Endothelial cell of umbilical vein (primary cell): Measurements from ENCODE around the gene USP2. TPM values are rescaled to one million over a fixed set of nuclear protein-coding genes. Genes with fewer than 3 reads are reported as not detected.

Source experiments
- BruUV-seq: library from RNA; stranded (reverse); fragments of 400-500 nt; replicated peaks from 2 replicates; lab custom pipeline; 2021; lab: Mats Ljungman, UMichigan
- CTCF ChIA-PET: fragments of 300-600, 350-600 bp; sonication (Branson Sonifier 250); formaldehyde crosslinking; loops from one replicate; lab custom pipeline; 2021; ENCODE audit warnings: antibody characterized with exemption, inconsistent platforms; lab: Charles Lee
- POLR2A ChIA-PET: fragments of 300-600, 350-600 bp; sonication (Branson Sonifier 250); formaldehyde crosslinking; loops from one replicate; lab custom pipeline; 2021; ENCODE audit warnings: antibody characterized with exemption, inconsistent platforms; lab: Charles Lee
- DNase-seq: peaks from one replicate; pipeline ENCODE4 v3.0.0-alpha.2; 2011; ENCODE audit warnings: low read depth, low spot score
- FAIRE-seq: peaks from 2 replicates; lab custom pipeline; 2011; peaks lifted over from hg19 to GRCh38; lab: Jason Lieb, UNC
- H2AFZ ChIP-seq: 2 replicates; pipeline ENCODE4 v1.6.0; 2012; ENCODE audit warnings: low read depth, low read length, control low read depth, inconsistent platforms
- H3K27ac ChIP-seq: 2 replicates; pipeline ENCODE4 v1.5.1; 2011; ENCODE audit warnings: low read depth, mild to moderate bottlenecking, control low read depth, low read length, moderate library complexity; ENCODE audit not compliant: insufficient read depth
- H3K27me3 ChIP-seq, 2 experiments: 2 replicates each; pipeline versions ENCODE4 v1.6.0 to v1.6.1; 2011; ENCODE audit warnings: low read length in 2 of 2, mixed read lengths in 1 of 2; ENCODE audit not compliant: control insufficient read depth in 2 of 2, insufficient read depth in 2 of 2
- H3K36me3 ChIP-seq, 2 experiments: 2 replicates in 1 of 2; 3 replicates in 1 of 2; pipeline ENCODE4 v1.5.1; 2011; ENCODE audit warnings: low read length in 2 of 2, mild to moderate bottlenecking in 1 of 2, moderate library complexity in 1 of 2; ENCODE audit not compliant: control insufficient read depth in 2 of 2, insufficient read depth in 2 of 2; ENCODE audit errors: extremely low read depth in 1 of 2
- H3K4me1 ChIP-seq: 3 replicates; pipeline ENCODE4 v1.5.1; 2011; ENCODE audit warnings: mild to moderate bottlenecking, low read length; ENCODE audit not compliant: control insufficient read depth, insufficient read depth; ENCODE audit errors: extremely low read depth
- H3K4me2 ChIP-seq: 2 replicates; pipeline ENCODE4 v1.6.1; 2011; ENCODE audit warnings: low read length, control low read depth, mixed read lengths; ENCODE audit not compliant: insufficient read depth
- H3K4me3 ChIP-seq, 3 experiments: fragments of 200-600 bp in 1 of 3; sonication (generic), shearing (Covaris generic) in 1 of 3; replicated peaks in 1 of 3; 2 replicates each; pipeline ENCODE4 v1.5.1; 2011 to 2016; ENCODE audit warnings: control low read depth in 3 of 3, low read length in 3 of 3, mild to moderate bottlenecking in 2 of 3, inconsistent platforms in 1 of 3, low read depth in 1 of 3, moderate library complexity in 1 of 3; ENCODE audit not compliant: insufficient read depth in 1 of 3
- H3K79me2 ChIP-seq: 2 replicates; pipeline ENCODE4 v1.6.0; 2012; ENCODE audit warnings: low read length, inconsistent platforms; ENCODE audit not compliant: control insufficient read depth, insufficient read depth
- H3K9ac ChIP-seq: replicated peaks from 2 replicates; pipeline ENCODE3; 2011; ENCODE audit warnings: low read length, control low read depth; ENCODE audit not compliant: insufficient read depth; ENCODE audit errors: extremely low read depth
- H3K9me1 ChIP-seq: replicated peaks from 3 replicates; pipeline ENCODE4 v1.6.0; 2011; ENCODE audit warnings: mild to moderate bottlenecking, low read length; ENCODE audit not compliant: control insufficient read depth, insufficient read depth; ENCODE audit errors: extremely low read depth
- H3K9me3 ChIP-seq: replicated peaks from 2 replicates; pipeline ENCODE4 v1.5.1; 2012; ENCODE audit warnings: low read length, inconsistent platforms; ENCODE audit not compliant: control insufficient read depth, insufficient read depth
- H4K20me1 ChIP-seq: replicated peaks from 2 replicates; pipeline ENCODE3; 2011; ENCODE audit warnings: mild to moderate bottlenecking, low read length; ENCODE audit not compliant: control insufficient read depth, insufficient read depth; ENCODE audit errors: extremely low read depth
- CTCF ChIP-seq, 2 donors: IDR thresholded peaks; 1 replicate in 1 of 2; 2 replicates in 1 of 2; pipeline ENCODE4 v1.5.1; 2011; ENCODE audit warnings: low read length in 2 of 2, mild to moderate bottlenecking in 2 of 2, moderate library complexity in 2 of 2, control low read depth in 1 of 2, inconsistent platforms in 1 of 2, low read depth in 1 of 2; ENCODE audit not compliant: insufficient read depth in 1 of 2; ENCODE audit errors: extremely low read depth in 1 of 2
- EZH2 ChIP-seq: IDR thresholded peaks from 2 replicates; pipeline ENCODE4 v1.6.1; 2012; ENCODE audit warnings: borderline replicate concordance, low read depth, mild to moderate bottlenecking, moderate library complexity, low read length, inconsistent platforms; ENCODE audit not compliant: severe bottlenecking
- FOS ChIP-seq: IDR thresholded peaks from 2 replicates; pipeline ENCODE4 v1.6.1; 2011; ENCODE audit warnings: mild to moderate bottlenecking, low read length, moderate library complexity, borderline replicate concordance; ENCODE audit not compliant: insufficient read depth
- GATA2 ChIP-seq: IDR thresholded peaks from 2 replicates; pipeline ENCODE4 v1.7.0; 2011; ENCODE audit warnings: low read depth, mild to moderate bottlenecking, moderate library complexity, mixed read lengths, low read length; ENCODE audit not compliant: insufficient read length, insufficient read depth
- JUN ChIP-seq: IDR thresholded peaks from 2 replicates; pipeline ENCODE4 v1.6.1; 2011; ENCODE audit warnings: borderline replicate concordance, low read depth; ENCODE audit not compliant: insufficient read length, insufficient read depth
- MAX ChIP-seq: IDR thresholded peaks from 2 replicates; pipeline ENCODE4 v1.6.1; 2011; ENCODE audit not compliant: insufficient read depth, insufficient read length
- MYC ChIP-seq: IDR thresholded peaks from one replicate; pipeline ENCODE4 v1.6.1; 2011; ENCODE audit warnings: mild to moderate bottlenecking, low read depth, low read length
- POLR2A ChIP-seq: IDR thresholded peaks from 2 replicates; pipeline ENCODE4 v1.6.1; 2012; ENCODE audit warnings: low read depth, mild to moderate bottlenecking, control low read depth, low read length
- POLR2AphosphoS5 ChIP-seq: IDR thresholded peaks from 2 replicates; pipeline ENCODE4 v1.6.1; 2012; ENCODE audit warnings: low read depth, mild to moderate bottlenecking, control low read depth, low read length, moderate library complexity; ENCODE audit not compliant: insufficient read depth
- dilution Hi-C: fragments of 300-500 bp; cut with MboI; formaldehyde crosslinking; loops from one replicate; pipeline ENCODE4 v1.15.0; 2019; ENCODE audit warnings: low sequenced_read_pairs; ENCODE audit not compliant: extremely low pct_ligation_motif_present
- intact Hi-C: fragments of 100-400 bp; cut with micrococcal nuclease; formaldehyde crosslinking; loops from one replicate; pipeline ENCODE4 v1.10.0; 2022
- polyA plus RNA-seq, 4 experiments: library from polyadenylated mRNA; depleted of rRNA in 3 of 4; stranded (reverse) in 3 of 4; unstranded in 1 of 4; fragments of >200 nt; gene quantifications; 2 replicates each; pipeline versions ENCODE4 v1.2.1 to v1.2.3, GENCODE V29; 2011 to 2012; ENCODE audit warnings: missing spikeins in 1 of 4
- total RNA-seq: library from RNA; stranded (reverse); gene quantifications from 2 replicates; pipeline ENCODE4 v1.2.3, GENCODE V29; 2021

Gene USP2
- total and polyA plus RNA-seq, 2 donors (not counting 3 experiments of a cell fraction or from before 2014, with no cell fraction given) = 0.21 to 1.2 TPM

- peak overlapping the region; percentile 67 for H3K27ac ChIP-seq
- peak overlapping the region; percentile 75 for H3K9ac ChIP-seq
- H3K4me2 ChIP-seq = peak overlapping the region; percentile 12
- POLR2A ChIA-PET = interaction anchor here (0.7 to 1.6 kb wide), 5 partner anchors 14 to 294 kb away, joined by 4 to 12 read pairs (median 8); no protein-coding TSS in a partner anchor
- intact Hi-C loops (no loop called here), dilution Hi-C loops (no loop called here)
- peaks cover 7% of the 10 kb centered on the region for H3K79me2 ChIP-seq
- BruUV-seq = no TSS peak
- CTCF ChIA-PET = interaction anchor here (0.6 to 6.3 kb wide), 14 partner anchors 9 to 767 kb away, joined by 3 to 301 read pairs (median 12); partner anchors contain the start of genes ABCG4, CBL, MCAM and USP2
- TF ChIP-seq POLR2AphosphoS5 (no peak), MYC (no peak), POLR2A (no peak), JUN (no peak), EZH2 (no peak), MAX (no peak), GATA2 (no peak), CTCF (IDR thresholded peaks at IDR 0.05; ENCODE audit: extremely low read depth in 1 of 2, insufficient read depth in 1 of 2, low read depth in 1 of 2, low read length in 2 of 2) (no peak), FOS (no peak)
- H4K20me1 ChIP-seq = no peaks in the 10 kb centered on the region
- no peaks in the 10 kb centered on the region for H3K27me3 ChIP-seq
- DNase-seq (no peak), FAIRE-seq (no peak)
- H3K36me3 ChIP-seq = no peaks in the 10 kb centered on the region
- H2AFZ ChIP-seq = peak overlapping the region; percentile 14
- H3K4me3 ChIP-seq = peak overlapping the region in 1 of 3 experiments; percentile 1
- H3K9me1 ChIP-seq = no peaks in the 10 kb centered on the region
- no peaks in the 10 kb centered on the region for H3K9me3 ChIP-seq
- H3K4me1 ChIP-seq = peaks cover 30% of the 10 kb centered on the region
These were observed 40.1 kb downstream of the USP2 start for GRCh38 chr11:119341222-119342022.
